ENCODE measurements around the gene GOLT1B.

GRCh38 chr12:21526721-21527345, 25.2 kb downstream of the GOLT1B start:
- TF ChIP-seq CTCF (IDR thresholded peaks at IDR 0.05) = no peak
- no peak for TF ChIP-seq CHD2 (IDR thresholded peaks at IDR 0.05; ENCODE audit: low read length, partially characterized antibody)
- TF ChIP-seq TAF1 (IDR thresholded peaks at IDR 0.05; ENCODE audit: borderline replicate concordance, low read depth, low read length) = no peak
- TF ChIP-seq RCOR1 (IDR thresholded peaks at IDR 0.05; ENCODE audit: low read length) = no peak
- no peak for TF ChIP-seq MAX (IDR thresholded peaks at IDR 0.05; ENCODE audit: low read depth)
